BE2C (cell line): ENCODE measurements around the gene TSLP.

Source experiments
- DNase-seq: peaks from one replicate; pipeline ENCODE4 v3.0.0-alpha.2; 2020
- H3K27me3 ChIP-seq: fragments of 250-450 bp; sonication (Bioruptor Pico); 2 replicates; pipeline ENCODE4 v1.5.1; 2020; ENCODE audit warnings: mild to moderate bottlenecking
- H3K36me3 ChIP-seq: fragments of 250-450 bp; sonication (Bioruptor Pico); 2 replicates; pipeline ENCODE4 v1.5.1; 2020; ENCODE audit warnings: mild to moderate bottlenecking
- H3K4me1 ChIP-seq: fragments of 250-450 bp; sonication (Bioruptor Pico); 2 replicates; pipeline ENCODE4 v1.5.1; 2020
- H3K4me3 ChIP-seq: 2 replicates; pipeline ENCODE4 v1.5.1; 2011; ENCODE audit warnings: low read depth, low read length
- H3K9me3 ChIP-seq: fragments of 250-450 bp; sonication (Bioruptor Pico); 2 replicates; pipeline ENCODE4 v1.5.1; 2020
- CTCF ChIP-seq: IDR thresholded peaks from 2 replicates; pipeline ENCODE4 v1.5.1; 2012; ENCODE audit warnings: mild to moderate bottlenecking, low read depth, low read length

The TSLP gene

GRCh38 chr5:111124793-111125192 lies 53.3 kb downstream of the TSLP start:
- Histone ChIP-seq H3K4me3 (no peak overlapping the region), H3K27me3 (no peaks in the 10 kb centered on the region), H3K9me3 (no peaks in the 10 kb centered on the region), H3K4me1 (no peaks in the 10 kb centered on the region), H3K36me3 (peaks cover 67% of the 10 kb centered on the region)
- TF ChIP-seq CTCF, result no peak
- no peak for DNase-seq

GRCh38 chr5:111126896-111127295 lies 55.4 kb downstream of the TSLP start:
- TF ChIP-seq CTCF, result no peak
- no peak for DNase-seq
- Histone ChIP-seq H3K4me3 (no peak overlapping the region), H3K36me3 (peaks cover 46% of the 10 kb centered on the region), H3K27me3 (no peaks in the 10 kb centered on the region), H3K9me3 (no peaks in the 10 kb centered on the region), H3K4me1 (no peaks in the 10 kb centered on the region)
